K562 (cell line): ENCODE measurements around the gene KAT2B. TPM values are rescaled to one million over a fixed set of nuclear protein-coding genes. Genes with fewer than 3 reads are reported as not detected.

Experiments
- CEBPG ChIP-seq, 3 experiments: fragments of 200-800 bp in 1 of 3; sonication (Bioruptor generic) in 1 of 3; sonication (generic) in 1 of 3; formaldehyde crosslinking in 1 of 3; IDR thresholded peaks in 2 of 3; conservative IDR thresholded peaks in 1 of 3; 2 replicates each; pipeline versions ENCODE4 v1.6.1 to v1.8.0; 2016 to 2022; ENCODE audit warnings: missing compliant biosample characterization in 2 of 3, missing genetic modification characterization in 2 of 3, mild to moderate bottlenecking in 1 of 3, missing genetic modification reagents in 1 of 3
- DDX20 ChIP-seq: fragments of 450-650 bp; IDR thresholded peaks from 2 replicates; pipeline ENCODE4 v1.6.1; 2016; ENCODE audit warnings: missing genetic modification characterization, low read depth, mild to moderate bottlenecking, missing compliant biosample characterization, moderate library complexity
- GATAD2A ChIP-seq: fragments of 450-650 bp; IDR thresholded peaks from 2 replicates; pipeline ENCODE4 v1.6.1; 2017
- PHB ChIP-seq: fragments of 250-450 bp; sonication (Bioruptor Pico); IDR thresholded peaks from 2 replicates; pipeline ENCODE4 v1.5.0; 2021
- TAF7 ChIP-seq: fragments of 450-650 bp; IDR thresholded peaks from 2 replicates; pipeline ENCODE4 v1.6.1; 2016; ENCODE audit warnings: missing genetic modification characterization, missing compliant biosample characterization
- ZKSCAN3 ChIP-seq: fragments of 250-450 bp; sonication (Bioruptor Pico); IDR thresholded peaks from 2 replicates; pipeline ENCODE4 v1.4.0; 2020
- ZNF282 ChIP-seq: sonication (generic); formaldehyde crosslinking; IDR thresholded peaks from 2 replicates; pipeline ENCODE4 v1.8.1; 2023; ENCODE audit warnings: missing genetic modification reagents
- ZNF778 ChIP-seq: fragments of 450-650 bp; formaldehyde crosslinking; IDR thresholded peaks from 2 replicates; pipeline ENCODE4 v1.4.0; 2020; ENCODE audit warnings: mild to moderate bottlenecking, moderate library complexity
- polyA plus RNA-seq, 8 experiments: library from polyadenylated mRNA; depleted of rRNA in 4 of 8; stranded (reverse) in 5 of 8; unstranded in 3 of 8; fragments of >200 nt; fragmentation: Nextera tagmentation in 2 of 8; fragmentation: Illumina TruSeq in 1 of 8; extraction: Ambion mirVana in 2 of 8; extraction: Trizol in 1 of 8; gene quantifications; 2 replicates each; pipeline versions ENCODE4 v1.2.1 to v1.2.3, GENCODE V29; 2011 to 2014; ENCODE audit warnings: inconsistent platforms in 1 of 8, missing spikeins in 1 of 8
- total RNA-seq, 7 experiments: library from RNA; depleted of rRNA in 6 of 7; stranded (reverse); fragments of >200 nt in 6 of 7; fragmentation: Illumina TruSeq in 2 of 7; extraction: Trizol in 2 of 7; gene quantifications; 2 replicates each; pipeline versions ENCODE4 v1.2.1 to v1.2.3, GENCODE V29; 2011 to 2021; ENCODE audit warnings: low replicate concordance in 1 of 7
- TF ChIP-seq, protein P1 (sequence below): fragments of 450-650 bp; IDR thresholded peaks from 2 replicates; pipeline ENCODE4 v1.6.1; 2016; ENCODE audit warnings: low read depth
- TF ChIP-seq, protein P2 (sequence below): sonication (generic); formaldehyde crosslinking; IDR thresholded peaks from 2 replicates; pipeline ENCODE4 v1.8.0; 2022; ENCODE audit warnings: mild to moderate bottlenecking, missing genetic modification reagents
- TF ChIP-seq, protein P3 (sequence below): fragments of 450-650 bp; formaldehyde crosslinking; IDR thresholded peaks from 2 replicates; pipeline ENCODE4 v1.4.0; 2022; ENCODE audit warnings: mild to moderate bottlenecking, moderate library complexity

KAT2B gene
- total and polyA plus RNA-seq, 9 of the 15 experiments (the other 6 are each of a cell fraction or from before 2014, with no cell fraction given), result 3.3 to 14.9 (median 12.2) TPM

DNA sequence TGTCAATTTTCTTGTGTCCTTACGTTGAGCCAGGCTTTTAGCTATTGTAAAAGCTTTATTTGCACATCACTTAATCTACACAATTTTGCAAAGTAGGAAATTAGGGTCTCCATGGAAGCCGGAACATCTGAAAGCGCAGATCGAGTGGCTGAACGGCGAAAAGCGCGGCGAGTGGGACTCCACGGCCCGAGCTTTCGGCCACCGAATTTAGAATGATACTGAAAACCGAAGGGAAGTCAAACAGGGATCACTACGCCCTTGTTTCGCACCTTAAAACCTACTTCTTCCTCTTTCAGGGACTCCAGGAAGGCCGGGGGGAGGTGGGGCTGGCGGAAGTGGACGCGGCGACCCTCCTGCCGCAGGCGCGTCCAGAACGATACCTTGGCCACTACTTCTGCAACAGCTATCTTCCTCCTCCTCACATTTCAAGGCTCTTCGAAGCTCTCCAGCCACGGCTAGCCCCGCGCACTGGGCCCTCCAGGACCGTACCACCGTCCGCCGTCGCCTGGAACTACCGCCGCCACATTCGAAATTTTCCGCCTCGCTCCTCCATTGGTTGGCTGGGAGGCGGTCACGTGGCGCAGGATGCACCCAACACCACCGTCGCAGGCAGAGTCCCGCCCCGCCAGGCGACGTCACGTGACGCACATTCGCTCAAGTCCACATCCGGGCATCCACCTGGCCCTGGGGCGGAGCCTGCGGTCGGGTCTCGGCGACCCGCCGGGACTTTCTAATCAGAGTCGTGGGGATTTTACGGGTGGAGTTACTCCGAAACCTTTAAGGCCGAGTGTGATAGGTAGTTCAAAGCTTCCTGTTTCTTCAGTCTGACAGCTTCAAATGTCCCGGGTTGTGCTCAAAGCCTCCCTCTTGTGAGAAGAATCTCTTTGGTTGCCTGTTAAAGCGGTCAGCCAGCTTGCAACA is 145.7 kb downstream of the KAT2B start, which contains the start of gene SGO1 (continued):
- TF ChIP-seq DDX20 (tag), result no peak
- no peak for TF ChIP-seq ZNF282 (CRISPR knock-in tag)
- TF ChIP-seq, protein P1, sequence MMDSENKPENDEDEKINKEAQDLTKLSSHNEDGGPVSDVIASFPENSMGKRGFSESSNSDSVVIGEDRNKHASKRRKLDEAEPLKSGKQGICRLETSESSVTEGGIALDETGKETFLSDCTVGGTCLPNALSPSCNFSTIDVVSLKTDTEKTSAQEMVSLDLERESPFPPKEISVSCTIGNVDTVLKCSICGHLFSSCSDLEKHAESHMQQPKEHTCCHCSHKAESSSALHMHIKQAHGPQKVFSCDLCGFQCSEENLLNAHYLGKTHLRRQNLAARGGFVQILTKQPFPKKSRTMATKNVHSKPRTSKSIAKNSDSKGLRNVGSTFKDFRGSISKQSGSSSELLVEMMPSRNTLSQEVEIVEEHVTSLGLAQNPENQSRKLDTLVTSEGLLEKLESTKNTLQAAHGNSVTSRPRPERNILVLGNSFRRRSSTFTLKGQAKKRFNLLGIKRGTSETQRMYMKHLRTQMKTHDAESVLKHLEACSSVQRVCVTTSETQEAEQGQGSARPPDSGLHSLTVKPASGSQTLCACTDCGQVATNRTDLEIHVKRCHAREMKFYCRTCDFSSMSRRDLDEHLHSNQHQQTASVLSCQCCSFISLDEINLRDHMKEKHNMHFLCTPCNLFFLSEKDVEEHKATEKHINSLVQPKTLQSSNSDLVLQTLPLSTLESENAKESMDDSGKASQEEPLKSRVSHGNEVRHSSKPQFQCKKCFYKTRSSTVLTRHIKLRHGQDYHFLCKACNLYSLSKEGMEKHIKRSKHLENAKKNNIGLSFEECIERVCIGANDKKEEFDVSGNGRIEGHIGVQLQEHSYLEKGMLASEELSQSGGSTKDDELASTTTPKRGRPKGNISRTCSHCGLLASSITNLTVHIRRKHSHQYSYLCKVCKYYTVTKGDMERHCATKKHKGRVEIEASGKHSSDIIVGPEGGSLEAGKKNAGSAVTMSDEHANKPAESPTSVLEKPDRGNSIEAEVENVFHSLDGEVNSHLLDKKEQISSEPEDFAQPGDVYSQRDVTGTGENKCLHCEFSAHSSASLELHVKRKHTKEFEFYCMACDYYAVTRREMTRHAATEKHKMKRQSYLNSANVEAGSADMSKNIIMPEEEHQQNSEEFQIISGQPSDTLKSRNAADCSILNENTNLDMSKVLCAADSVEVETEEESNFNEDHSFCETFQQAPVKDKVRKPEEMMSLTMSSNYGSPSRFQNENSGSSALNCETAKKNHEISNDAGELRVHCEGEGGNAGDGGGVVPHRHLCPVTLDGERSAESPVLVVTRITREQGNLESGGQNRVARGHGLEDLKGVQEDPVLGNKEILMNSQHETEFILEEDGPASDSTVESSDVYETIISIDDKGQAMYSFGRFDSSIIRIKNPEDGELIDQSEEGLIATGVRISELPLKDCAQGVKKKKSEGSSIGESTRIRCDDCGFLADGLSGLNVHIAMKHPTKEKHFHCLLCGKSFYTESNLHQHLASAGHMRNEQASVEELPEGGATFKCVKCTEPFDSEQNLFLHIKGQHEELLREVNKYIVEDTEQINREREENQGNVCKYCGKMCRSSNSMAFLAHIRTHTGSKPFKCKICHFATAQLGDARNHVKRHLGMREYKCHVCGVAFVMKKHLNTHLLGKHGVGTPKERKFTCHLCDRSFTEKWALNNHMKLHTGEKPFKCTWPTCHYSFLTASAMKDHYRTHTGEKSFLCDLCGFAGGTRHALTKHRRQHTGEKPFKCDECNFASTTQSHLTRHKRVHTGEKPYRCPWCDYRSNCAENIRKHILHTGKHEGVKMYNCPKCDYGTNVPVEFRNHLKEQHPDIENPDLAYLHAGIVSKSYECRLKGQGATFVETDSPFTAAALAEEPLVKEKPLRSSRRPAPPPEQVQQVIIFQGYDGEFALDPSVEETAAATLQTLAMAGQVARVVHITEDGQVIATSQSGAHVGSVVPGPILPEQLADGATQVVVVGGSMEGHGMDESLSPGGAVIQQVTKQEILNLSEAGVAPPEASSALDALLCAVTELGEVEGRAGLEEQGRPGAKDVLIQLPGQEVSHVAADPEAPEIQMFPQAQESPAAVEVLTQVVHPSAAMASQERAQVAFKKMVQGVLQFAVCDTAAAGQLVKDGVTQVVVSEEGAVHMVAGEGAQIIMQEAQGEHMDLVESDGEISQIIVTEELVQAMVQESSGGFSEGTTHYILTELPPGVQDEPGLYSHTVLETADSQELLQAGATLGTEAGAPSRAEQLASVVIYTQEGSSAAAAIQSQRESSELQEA, result no peak
- TF ChIP-seq, protein P2, sequence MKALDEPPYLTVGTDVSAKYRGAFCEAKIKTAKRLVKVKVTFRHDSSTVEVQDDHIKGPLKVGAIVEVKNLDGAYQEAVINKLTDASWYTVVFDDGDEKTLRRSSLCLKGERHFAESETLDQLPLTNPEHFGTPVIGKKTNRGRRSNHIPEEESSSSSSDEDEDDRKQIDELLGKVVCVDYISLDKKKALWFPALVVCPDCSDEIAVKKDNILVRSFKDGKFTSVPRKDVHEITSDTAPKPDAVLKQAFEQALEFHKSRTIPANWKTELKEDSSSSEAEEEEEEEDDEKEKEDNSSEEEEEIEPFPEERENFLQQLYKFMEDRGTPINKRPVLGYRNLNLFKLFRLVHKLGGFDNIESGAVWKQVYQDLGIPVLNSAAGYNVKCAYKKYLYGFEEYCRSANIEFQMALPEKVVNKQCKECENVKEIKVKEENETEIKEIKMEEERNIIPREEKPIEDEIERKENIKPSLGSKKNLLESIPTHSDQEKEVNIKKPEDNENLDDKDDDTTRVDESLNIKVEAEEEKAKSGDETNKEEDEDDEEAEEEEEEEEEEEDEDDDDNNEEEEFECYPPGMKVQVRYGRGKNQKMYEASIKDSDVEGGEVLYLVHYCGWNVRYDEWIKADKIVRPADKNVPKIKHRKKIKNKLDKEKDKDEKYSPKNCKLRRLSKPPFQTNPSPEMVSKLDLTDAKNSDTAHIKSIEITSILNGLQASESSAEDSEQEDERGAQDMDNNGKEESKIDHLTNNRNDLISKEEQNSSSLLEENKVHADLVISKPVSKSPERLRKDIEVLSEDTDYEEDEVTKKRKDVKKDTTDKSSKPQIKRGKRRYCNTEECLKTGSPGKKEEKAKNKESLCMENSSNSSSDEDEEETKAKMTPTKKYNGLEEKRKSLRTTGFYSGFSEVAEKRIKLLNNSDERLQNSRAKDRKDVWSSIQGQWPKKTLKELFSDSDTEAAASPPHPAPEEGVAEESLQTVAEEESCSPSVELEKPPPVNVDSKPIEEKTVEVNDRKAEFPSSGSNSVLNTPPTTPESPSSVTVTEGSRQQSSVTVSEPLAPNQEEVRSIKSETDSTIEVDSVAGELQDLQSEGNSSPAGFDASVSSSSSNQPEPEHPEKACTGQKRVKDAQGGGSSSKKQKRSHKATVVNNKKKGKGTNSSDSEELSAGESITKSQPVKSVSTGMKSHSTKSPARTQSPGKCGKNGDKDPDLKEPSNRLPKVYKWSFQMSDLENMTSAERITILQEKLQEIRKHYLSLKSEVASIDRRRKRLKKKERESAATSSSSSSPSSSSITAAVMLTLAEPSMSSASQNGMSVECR (CRISPR knock-in tag), result peak; percentile 99
- TF ChIP-seq PHB (CRISPR knock-in tag), result 0 out of 2 replicates have a peak, but pooled peaks have one; percentile 38
- TF ChIP-seq ZKSCAN3 (CRISPR knock-in tag), result no peak
- no peak for TF ChIP-seq CEBPG (CRISPR knock-in tag; IDR thresholded peaks at IDR 0.05)
- no peak for TF ChIP-seq CEBPG (tag; conservative IDR thresholded peaks at IDR 0.05 in 1 of 2, IDR thresholded peaks at IDR 0.05 in 1 of 2)
- TF ChIP-seq TAF7 (tag), result peak; percentile 85
- no peak for TF ChIP-seq ZNF778
- TF ChIP-seq, protein P3, sequence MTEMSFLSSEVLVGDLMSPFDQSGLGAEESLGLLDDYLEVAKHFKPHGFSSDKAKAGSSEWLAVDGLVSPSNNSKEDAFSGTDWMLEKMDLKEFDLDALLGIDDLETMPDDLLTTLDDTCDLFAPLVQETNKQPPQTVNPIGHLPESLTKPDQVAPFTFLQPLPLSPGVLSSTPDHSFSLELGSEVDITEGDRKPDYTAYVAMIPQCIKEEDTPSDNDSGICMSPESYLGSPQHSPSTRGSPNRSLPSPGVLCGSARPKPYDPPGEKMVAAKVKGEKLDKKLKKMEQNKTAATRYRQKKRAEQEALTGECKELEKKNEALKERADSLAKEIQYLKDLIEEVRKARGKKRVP (CRISPR knock-in tag), result no peak
- no peak for TF ChIP-seq GATAD2A
